ENCODE results near the gene ACVR2B.
A peak's percentile ranks its signal among the peaks of the same experiment; 100 is the strongest.

Gene ACVR2B

DNA sequence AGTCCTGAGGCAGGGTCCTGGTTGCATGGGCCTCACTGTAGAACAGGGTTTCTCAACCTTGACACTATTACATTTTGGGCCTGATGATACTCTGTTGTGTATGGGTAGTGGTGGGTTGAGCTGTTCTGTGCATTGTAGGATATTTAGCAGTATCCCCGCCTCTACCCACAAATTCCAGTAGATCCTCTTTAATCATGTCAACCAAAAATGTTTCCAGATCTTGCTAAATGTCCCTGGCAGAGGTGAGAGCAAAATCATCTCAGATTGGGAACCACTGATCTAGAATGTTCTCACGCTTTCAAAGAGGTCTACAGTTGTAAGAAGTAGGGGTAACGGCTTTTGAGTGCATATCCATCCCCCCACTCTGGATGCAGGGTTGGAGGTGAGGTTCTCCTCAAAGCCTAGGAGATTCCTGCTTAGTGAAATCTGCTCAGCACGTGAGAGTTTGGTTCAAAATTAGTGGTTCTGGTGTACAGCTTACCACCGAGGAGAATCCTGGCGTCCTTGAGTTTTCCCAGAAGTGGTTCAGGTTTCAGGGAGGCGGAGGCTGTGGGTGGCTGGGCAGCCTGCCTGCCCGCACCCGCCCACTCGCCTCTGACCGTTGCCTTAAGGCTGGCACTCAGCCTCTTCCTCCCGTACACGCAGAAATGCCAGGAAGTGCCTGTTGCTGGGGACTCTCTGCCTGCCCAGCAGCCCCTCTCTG lies 5.3 kb downstream of the ACVR2B start:
- no peak for DNase-seq

DNA sequence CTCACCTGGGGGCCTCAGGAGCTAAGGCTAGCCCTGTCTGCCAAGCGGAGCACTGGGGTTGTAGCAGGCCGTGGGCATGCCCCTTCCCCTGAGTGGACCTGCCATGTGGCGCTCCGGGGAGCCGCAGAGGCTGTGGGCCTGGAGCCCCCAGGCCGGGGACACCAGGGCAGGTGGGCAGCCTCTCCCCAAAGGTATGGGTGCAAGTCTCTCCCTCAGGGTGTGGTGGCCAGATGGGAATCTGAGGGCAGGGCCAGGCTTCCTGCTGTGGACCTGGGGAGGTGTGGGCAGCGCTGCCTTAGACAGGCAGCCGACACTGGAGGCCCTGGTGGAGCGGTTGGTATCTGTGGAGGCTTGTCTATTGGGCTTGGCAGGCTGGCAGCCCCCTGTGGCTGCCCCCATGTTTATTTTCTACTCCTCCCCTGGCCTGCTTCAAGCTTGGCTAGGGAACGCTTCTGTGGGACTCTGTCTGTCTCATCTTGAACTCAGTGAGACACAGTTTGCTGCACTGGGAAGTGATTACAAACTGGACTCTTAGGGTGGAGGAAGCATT lies 5.9 kb downstream of the ACVR2B start:
- DNase-seq, result no peak

DNA sequence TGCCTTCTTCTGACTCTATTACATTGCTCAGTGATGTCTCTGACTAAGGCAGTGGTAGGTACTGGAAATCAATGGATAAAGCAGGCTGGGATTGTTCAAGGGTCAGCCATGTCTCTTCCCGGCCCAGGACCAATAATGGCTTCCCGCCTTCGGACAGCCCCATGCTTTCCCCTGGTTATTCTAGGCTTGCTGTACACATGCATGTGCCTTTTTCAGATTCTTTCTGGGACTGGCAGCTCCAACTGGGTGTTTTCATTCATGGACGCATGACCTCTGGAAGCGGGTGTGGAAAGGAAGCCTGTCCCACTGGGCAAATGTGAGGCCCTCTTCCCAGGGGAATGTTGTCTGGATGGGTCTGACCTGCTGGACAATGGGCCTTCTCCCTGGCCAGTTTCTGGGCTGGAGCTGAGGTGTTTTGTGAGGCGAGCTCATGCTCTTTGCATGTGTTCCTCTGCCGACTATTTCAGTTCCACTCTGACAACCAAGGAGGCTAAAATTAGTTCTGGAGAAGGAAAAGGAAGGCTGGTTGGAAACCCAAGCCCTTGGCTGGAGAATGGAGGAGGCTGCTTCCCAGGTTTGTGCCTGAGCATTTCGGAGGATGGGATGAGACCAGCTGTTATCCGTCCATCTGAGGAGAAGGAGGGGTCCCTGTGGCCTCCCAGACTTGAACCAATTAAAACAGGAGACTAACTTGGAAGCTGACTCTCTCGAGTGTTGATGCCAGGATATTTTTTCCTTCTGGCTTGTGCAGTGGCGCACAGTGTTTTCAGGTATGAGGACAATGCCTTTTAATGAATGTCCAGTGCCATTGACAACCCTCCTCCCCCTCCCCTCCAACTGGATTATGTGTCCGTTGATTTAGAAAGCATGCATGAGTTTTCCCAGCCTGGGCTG lies 6.9 kb downstream of the ACVR2B start:
- no peak for DNase-seq

DNA sequence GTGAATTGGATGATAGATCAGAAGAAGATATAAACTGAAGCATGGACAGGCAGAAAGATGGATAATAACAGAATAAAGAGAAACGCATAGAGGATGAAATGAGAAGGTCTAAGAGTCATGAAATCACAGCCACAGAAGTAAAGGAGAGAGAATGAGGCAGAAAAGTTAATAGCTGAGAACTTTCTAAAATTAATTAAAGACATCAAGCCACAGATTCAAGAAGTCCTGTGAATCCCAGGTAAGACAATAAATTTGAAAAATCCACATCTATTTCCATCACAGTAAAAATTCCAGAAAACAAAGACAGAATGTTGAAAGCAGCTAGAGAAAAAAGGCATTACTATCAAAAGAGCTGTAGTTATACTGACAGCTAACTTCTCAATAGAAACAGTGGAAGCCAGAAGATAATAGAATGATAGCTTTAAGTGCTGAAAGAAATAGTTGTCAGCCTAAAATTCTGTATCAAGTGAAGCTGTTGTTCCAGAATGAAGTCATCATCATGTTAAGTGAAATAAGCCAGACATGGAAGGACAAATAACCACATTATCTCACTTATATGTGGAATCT lies 12.0 kb downstream of the ACVR2B start:
- DNase-seq, result no peak

DNA sequence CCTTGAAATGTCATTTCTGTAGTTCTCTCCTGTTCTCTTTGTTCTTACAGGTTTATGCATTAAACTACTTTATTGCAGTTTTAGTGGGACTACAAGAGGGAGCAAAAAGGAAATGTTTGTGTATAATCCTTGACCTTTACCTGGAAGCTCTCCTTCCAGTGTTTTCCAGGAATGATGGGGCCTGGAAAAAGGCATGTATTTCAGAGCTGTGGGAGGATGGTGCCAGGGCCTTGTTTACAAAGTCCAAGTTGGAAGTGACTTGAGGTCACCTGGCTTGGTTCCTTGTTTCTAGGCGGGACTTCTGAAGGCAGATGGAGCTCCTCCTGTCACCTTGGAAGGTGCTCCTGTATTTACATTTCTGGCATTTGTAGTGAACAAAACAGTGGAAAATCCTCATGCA lies 15.1 kb downstream of the ACVR2B start:
- no peak for DNase-seq

DNA sequence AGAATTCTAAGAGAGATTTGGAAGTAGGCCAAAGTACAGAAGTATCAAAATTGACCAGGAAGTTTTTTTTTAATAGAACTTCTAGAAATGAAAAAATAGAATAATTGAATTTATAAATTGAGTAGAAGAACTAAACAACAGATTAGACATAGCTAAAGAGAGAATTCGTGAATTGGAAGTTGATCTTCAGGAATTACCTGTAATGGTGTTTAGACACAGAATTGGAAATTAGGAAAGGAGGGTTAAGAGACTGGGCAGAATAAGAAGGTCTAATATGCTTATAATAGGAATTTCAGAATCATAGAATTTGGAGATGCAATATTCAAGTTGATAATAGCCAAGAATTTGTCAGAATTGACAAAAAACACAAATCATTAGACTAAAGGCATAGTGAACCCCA lies 16.2 kb downstream of the ACVR2B start:
- DNase-seq, result no peak

DNA sequence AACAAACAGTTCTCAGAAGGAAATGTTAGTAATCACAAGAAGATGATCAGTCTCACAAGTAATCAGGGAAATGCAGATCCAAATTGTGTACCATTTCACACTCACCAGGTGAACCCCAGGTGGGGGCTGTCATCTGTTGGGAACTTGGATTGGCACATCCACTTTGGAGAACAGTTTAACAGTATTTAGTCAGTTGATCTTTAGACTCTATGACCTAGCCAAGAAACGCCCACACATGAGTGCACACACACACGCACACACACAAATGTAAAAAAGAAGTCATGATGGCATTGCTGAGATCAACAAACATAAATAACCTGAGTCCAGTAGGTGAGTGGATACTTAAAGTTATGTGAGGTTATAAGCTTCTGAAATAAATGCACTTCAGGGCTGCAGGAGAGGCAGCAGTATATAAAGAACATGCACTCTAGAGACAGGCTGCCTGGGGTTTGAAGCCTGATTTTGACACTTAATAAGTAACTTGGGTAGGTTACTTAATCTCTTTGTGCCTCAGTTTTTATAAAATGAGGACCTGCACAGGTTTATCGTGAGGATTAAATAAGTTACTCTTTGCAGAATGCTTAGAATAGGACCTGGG lies 17.7 kb downstream of the ACVR2B start:
- DNase-seq, result no peak

DNA sequence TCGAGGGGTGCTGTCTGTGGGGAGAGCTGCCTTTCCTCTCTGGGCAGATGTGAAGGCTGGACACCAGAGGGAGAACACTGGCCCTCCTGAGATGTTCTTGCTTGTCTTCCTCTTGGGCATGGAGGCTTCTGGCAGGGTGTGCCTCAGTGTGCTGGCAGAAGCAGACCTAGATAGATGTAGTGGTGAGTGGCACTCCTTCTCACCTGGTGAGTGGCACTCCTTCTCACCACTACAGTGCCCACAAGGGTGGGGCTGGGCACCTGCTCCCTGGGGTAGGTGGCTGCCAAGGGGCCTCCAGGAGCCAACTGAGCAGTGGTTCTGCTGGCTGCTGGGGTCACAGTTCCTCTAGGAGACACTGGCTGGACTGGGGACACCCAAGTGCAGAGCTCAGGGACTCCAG lies 18.7 kb downstream of the ACVR2B start:
- no peak for DNase-seq

DNA sequence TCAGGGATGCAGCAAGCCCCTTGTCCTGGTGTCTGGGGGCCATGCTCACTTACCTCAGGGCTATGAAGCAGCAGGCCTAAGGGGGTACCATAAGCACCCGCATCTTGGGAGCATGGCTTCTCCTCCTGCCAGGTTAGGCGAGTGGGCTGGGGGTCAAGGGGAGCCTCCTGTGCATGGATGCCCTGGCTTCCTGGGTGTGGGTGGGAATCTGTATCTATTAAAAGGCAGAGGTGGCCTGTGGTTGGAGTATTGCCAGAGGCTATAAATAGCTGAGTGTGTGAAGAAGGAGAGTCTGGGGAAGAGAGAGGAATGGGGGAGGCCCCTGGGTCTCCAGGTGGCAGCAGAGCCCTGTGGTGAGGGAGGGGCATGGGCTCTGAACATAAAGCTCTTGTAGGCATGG lies 19.5 kb downstream of the ACVR2B start:
- DNase-seq, result no peak

DNA sequence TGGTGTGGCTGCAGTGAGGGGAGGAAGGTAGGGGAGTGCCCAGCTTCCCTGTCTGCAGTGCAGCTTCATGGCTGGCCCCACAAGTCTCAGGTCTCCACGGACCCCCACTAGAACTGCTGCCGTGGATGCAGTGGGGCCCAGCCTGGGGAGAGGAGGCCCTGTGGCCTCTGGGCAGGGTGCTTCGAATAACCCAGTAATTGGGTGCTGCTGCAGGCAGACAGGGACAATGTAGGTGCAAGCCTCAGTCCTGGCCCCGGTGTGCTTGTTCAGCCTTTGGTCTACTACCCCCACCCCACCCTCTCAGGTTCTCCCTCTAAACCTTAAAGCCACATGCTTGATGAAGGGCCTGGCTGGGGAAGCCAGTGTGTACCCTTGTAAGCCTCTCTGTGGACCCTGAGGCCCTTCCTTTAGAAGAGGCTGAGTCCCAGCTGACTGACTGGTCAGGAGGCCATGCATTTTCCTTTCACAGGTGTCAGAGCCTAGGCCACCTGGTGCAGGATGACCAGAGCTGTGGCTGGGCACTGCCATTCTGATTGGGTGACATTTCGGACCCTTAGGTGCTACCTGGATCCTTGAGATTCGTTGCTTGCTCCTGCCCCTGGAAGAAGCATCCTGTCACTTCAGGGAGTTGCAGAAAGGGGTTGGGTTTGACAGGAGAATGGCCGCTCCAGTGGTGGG lies 21.4 kb downstream of the ACVR2B start:
- DNase-seq, result no peak

DNA sequence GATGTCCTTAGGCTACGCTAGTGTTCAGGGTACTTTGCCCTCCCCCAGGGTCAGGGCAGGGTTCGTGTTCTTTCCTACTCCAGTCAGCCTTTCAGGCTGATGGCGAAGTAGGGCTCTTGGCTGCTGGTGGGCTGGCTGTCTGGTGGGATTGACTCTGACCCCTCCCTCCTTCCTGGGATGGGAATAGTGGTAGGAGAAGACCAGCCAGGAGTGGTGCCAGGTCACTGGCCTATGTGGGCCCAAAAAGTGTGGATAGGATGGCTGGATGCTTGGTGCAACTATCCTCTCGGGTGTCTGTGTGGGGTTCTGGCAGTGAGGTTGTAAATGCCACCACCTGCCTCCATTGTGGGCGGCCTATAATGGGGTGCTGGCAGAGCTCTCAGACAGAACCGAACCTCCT lies 22.0 kb downstream of the ACVR2B start:
- no peak for DNase-seq

DNA sequence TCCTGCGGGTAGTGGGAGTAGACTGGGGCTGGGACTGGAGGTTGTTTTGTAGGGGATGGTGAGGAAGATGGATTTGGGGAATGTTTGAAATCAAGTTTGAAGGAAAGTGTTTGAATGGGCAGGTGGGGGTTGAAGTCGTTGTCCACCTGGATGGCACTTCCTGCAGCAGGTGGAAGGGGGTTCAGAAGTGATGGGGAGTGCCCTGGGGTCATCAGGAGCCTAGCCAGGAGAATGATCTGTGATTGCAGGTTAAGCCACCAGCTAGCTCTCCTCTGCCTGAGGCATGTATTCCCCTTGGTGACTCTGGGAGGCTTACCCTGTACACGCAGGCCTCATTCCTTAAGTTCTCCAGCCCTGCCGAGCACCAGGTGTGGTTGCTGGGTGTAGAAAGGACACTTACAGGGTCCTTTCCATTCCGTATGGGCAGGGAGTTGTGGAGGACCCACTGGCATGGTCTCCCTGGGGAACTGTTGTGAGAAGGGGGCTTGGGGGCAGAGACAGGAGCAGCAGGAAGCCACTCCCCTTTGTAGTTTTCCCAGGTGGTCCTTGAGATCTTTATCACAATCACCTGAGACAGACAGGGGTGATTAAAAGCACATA lies 22.6 kb downstream of the ACVR2B start:
- no peak for DNase-seq

DNA sequence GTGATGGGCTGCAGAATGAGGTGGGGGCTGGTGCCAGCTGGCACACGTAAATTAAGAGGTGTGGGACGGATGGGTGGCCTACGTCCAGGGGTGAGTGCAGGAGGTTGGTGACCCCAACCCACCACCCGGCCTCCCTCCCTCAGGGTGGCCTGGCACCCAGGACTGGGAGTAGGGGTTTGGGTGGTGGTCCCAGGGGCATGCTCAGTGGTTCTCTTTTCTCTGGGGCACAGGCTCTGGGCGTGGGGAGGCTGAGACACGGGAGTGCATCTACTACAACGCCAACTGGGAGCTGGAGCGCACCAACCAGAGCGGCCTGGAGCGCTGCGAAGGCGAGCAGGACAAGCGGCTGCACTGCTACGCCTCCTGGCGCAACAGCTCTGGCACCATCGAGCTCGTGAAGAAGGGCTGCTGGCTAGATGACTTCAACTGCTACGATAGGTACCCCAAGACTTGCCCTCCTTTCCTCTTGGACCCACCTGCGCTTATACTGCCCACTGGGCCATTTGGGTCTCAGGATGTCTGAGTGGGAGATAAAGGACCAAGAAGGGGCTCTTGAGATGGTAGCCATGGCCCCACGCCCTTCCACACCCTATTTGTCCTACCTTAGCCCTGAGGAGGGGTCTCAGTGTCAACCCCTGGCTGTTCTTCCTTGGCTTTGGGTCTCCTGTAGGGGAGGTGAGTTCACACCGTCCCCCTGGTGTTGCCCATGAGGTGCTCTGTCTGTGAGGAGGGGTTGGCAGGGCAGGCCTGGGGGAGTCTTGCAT lies 23.5 kb downstream of the ACVR2B start:
- no peak for DNase-seq

DNA sequence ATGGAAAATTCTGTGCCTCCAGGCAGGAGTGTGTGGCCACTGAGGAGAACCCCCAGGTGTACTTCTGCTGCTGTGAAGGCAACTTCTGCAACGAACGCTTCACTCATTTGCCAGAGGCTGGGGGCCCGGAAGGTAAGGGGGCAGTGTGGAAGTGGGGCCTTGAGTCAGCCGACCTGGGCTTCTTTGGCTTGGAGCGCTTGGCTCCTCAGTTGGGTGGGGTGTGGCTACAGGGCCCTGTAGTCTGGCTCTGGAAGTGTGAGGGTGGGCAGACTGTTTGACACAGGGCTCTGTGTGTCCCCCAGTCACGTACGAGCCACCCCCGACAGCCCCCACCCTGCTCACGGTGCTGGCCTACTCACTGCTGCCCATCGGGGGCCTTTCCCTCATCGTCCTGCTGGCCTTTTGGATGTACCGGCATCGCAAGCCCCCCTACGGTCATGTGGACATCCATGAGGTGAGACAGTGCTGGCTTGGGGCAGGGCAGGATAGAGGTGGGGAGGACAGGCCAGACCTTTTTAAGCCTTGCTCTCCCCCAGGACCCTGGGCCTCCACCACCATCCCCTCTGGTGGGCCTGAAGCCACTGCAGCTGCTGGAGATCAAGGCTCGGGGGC lies 24.3 kb downstream of the ACVR2B start:
- DNase-seq, result no peak

DNA sequence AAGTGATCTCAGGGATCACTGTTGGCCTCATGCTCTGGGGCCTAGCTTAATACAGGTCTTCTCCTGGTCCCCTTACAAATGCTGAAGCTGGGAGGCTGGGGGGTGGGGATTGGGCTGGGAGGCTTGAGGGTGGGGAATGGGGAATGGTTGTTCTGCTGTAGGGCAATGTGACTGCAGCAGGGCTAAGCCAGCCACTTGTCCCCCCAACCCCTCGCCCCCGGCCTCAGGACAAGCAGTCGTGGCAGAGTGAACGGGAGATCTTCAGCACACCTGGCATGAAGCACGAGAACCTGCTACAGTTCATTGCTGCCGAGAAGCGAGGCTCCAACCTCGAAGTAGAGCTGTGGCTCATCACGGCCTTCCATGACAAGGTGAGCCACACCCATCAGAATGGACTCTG lies 25.2 kb downstream of the ACVR2B start:
- DNase-seq, result no peak

DNA sequence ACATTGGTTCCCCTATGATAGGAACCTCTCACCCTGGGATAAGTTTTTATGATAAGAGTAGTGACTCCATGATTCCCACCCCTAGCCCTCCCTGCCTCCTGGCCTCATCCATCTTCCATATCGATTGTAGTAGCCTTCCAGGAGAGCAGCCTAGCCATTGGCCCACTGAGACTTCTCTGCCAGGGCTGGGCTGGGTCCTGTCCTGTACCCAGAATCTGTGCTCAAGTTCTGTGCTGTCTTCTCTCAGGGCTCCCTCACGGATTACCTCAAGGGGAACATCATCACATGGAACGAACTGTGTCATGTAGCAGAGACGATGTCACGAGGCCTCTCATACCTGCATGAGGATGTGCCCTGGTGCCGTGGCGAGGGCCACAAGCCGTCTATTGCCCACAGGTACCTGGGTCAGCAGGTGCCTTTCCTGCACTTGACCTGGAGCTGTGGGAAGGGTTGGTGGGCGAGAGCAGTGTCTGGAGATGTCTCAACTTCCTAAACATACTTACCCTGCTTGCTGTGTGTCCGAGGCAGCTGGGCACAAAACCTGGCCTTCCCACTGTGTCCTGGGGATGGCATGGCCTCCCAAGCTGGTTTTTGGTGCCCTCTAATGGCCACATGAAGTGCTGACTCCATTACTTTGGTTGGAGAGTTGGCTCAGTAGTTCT lies 25.9 kb downstream of the ACVR2B start:
- peak; percentile 43 for DNase-seq

DNA sequence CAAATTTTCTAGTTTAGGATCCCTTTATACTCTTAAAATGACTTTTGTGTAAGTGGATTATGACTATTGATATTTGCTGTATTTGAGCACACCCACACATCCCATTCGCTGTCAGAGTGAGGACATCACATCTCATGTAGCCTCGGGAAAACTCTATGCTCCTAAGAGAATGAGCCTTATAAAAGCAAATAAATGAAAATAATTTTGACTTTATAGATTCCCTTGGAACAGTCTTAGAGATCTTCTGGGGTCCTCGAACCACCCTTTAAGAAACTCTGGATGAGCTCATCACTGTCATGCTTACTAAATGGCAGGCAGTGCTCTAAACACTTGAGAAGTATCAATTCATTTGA lies 26.4 kb downstream of the ACVR2B start:
- DNase-seq, result no peak

DNA sequence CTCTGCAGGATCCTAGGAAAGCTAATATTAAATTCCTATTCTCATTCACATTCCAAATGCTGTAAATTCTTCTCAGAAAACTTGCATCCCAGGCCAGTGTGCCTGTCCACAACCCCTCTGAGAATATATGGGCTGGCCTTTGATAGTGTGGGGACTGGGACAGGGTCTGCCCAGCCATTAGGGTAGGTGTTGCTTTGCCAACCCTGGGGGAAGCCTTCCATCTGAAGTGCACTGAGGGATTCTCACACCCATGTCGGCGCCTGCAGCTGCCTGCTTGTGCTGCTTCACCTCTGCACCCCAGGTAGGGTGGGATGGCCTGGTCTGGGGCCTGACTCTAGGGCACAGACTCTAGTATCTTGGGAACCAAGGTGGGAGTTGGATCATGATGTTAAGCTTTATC lies 27.2 kb downstream of the ACVR2B start:
- DNase-seq, result no peak

DNA sequence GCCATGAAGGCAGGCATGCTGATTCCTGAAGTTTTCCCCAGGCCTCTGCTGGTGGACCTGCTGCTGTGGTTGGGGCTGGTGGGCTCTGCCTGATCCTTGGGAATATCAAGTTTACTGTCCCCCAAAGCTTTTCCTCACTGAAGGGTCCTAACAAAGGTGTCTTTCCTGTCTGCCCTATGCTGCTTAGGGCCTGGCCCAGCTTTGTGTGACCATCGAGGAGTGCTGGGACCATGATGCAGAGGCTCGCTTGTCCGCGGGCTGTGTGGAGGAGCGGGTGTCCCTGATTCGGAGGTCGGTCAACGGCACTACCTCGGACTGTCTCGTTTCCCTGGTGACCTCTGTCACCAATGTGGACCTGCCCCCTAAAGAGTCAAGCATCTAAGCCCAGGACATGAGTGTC lies 29.3 kb downstream of the ACVR2B start:
- no peak for DNase-seq

DNA sequence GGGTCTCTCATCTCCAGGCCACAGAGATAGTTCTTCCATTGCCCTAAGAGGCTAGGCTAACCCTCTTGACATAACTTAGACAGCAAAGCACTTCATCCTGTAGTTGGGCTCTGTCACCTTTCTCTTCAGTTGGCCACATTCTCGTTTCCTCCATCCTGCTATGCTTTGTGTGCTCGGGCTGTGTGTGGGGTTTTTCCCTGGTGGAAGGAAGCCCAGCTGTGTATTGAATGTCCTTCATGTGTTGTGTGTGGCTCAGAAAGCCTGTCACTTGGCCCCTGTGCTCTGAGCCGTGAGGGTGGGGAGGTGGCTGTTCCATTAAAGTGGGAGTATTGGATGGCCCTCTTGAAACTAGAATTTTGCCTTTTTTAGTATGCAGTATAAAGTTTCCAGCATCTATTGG lies 33.6 kb downstream of the ACVR2B start:
- DNase-seq, result no peak

DNA sequence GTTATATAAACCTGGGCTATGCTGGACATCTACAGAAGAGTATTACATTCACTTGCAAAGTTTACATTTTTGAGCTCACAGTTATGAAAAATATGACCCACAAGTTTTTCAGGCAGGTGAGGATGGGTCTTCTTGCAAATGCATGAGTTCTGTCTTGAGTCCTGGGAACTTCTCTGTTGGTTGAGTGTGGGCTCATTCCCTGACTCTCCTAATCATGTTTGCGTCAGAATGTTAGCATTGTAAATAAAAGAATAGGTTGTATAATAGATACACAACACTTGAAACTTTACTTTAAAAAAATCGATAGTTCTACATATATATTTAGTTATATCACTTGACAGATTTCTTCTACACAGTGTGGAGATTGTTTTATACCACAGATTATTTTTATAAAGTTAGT lies 35.3 kb downstream of the ACVR2B start:
- DNase-seq, result no peak
